ENCODE results near the gene ADORA2B. TPM values are rescaled to one million over a fixed set of nuclear protein-coding genes. Genes with fewer than 3 reads are reported as not detected.
"Not testable (repeated sequence)": the region's sequence is repeated elsewhere in the genome, so short reads cannot be mapped to it uniquely, and the experiment has no call there.

ADORA2B gene
- total RNA-seq, 2 donors from 2014 or later: 1.8 to 2.0 TPM

GRCh38 chr17:15909481-15909991 is 35.4 kb upstream of the ADORA2B start:
- peaks cover 10% of the 10 kb centered on the region for H3K4me1 ChIP-seq (ENCODE audit: control insufficient read depth, insufficient read depth, low read length)
- no peak overlapping the region for H3K9ac ChIP-seq (ENCODE audit: extremely low read depth, low read length, poor library complexity, severe bottlenecking)
- Mint-ChIP-seq H3K27ac (peak overlapping the region; percentile 80), H3K27me3 (ENCODE audit: insufficient read depth) (peaks cover 2% of the 10 kb centered on the region), H3K4me3 (no peak overlapping the region), H3K9me3 (peaks cover 1% of the 10 kb centered on the region), H3K4me1 (peaks cover 18% of the 10 kb centered on the region), H3K36me3 (ENCODE audit: low read depth) (no peaks in the 10 kb centered on the region)
- no peak overlapping the region for H3K27ac ChIP-seq (ENCODE audit: low read depth, low read length)
- 83 to 100% methylated on average over 2 to 9 of the region's 9 CpGs for WGBS, 2 experiments (ENCODE audit: insufficient coverage in 1 of 2, insufficient read length in 1 of 2)
- no peaks in the 10 kb centered on the region for H3K36me3 ChIP-seq (ENCODE audit: control insufficient read depth, insufficient read depth, low read length)
- no peak overlapping the region for H3K4me3 ChIP-seq (ENCODE audit: low read length)
- H3K9me3 ChIP-seq (ENCODE audit: control insufficient read depth, low read length): no peaks in the 10 kb centered on the region
- DNase-seq: peak; percentile 81
- H3K27me3 ChIP-seq (ENCODE audit: control insufficient read depth, insufficient read depth, low read length, poor library complexity, severe bottlenecking): no peaks in the 10 kb centered on the region
- TF ChIP-seq, protein P1, sequence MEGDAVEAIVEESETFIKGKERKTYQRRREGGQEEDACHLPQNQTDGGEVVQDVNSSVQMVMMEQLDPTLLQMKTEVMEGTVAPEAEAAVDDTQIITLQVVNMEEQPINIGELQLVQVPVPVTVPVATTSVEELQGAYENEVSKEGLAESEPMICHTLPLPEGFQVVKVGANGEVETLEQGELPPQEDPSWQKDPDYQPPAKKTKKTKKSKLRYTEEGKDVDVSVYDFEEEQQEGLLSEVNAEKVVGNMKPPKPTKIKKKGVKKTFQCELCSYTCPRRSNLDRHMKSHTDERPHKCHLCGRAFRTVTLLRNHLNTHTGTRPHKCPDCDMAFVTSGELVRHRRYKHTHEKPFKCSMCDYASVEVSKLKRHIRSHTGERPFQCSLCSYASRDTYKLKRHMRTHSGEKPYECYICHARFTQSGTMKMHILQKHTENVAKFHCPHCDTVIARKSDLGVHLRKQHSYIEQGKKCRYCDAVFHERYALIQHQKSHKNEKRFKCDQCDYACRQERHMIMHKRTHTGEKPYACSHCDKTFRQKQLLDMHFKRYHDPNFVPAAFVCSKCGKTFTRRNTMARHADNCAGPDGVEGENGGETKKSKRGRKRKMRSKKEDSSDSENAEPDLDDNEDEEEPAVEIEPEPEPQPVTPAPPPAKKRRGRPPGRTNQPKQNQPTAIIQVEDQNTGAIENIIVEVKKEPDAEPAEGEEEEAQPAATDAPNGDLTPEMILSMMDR (conservative IDR thresholded peaks at IDR 0.05): no peak

- WGBS, 2 experiments (ENCODE audit: insufficient coverage in 1 of 2, insufficient read length in 1 of 2): 93 to 95% methylated on average over 5 of the region's 5 CpGs
- H3K4me3 Mint-ChIP-seq: no peak overlapping the region
These were observed 34.1 kb upstream of the ADORA2B start for GRCh38 chr17:15910791-15911190.

DNA sequence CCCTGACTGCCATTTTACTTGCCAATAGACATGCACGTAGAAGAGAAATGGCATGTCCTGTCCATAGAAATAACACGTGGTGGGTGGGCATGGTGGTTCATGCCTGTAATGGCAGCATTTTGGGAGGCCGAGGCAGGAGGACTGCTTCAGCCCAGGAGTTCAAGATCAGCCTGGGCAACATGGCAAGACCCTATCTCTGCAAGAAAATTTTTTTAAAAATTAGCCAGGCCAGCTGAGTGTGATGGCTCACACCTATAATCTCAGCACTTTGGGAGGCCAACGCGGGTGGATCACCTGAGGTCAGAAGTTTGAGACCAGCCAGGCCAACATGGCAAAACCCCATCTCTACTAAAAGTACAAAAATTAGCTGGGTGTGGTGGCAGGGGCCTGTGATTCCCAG is 33.2 kb upstream of the ADORA2B start:
- H3K9me3 Mint-ChIP-seq; H3K4me3 Mint-ChIP-seq; H3K36me3 Mint-ChIP-seq (ENCODE audit: low read depth); H3K36me3 ChIP-seq (ENCODE audit: control insufficient read depth, insufficient read depth, low read length); H3K4me3 ChIP-seq (ENCODE audit: low read length); H3K27me3 ChIP-seq (ENCODE audit: control insufficient read depth, insufficient read depth, low read length, poor library complexity, severe bottlenecking); H3K27ac Mint-ChIP-seq; H3K4me1 ChIP-seq (ENCODE audit: control insufficient read depth, insufficient read depth, low read length); H3K27ac ChIP-seq (ENCODE audit: low read depth, low read length); H3K9ac ChIP-seq (ENCODE audit: extremely low read depth, low read length, poor library complexity, severe bottlenecking); H3K9me3 ChIP-seq (ENCODE audit: control insufficient read depth, low read length); DNase-seq: not testable (repeated sequence)
- Mint-ChIP-seq H3K4me1 (peaks cover 25% of the 10 kb centered on the region), H3K27me3 (ENCODE audit: insufficient read depth) (peaks cover 11% of the 10 kb centered on the region)
- 94 to 97% methylated on average over 4 to 5 of the region's 5 CpGs for WGBS, 2 experiments (ENCODE audit: insufficient coverage in 1 of 2, insufficient read length in 1 of 2)

More at GRCh38 chr17:15910791-15911190, 34.1 kb upstream of the ADORA2B start:
- H3K27ac Mint-ChIP-seq: no peak overlapping the region
- peaks cover 10% of the 10 kb centered on the region for H3K4me1 ChIP-seq (ENCODE audit: control insufficient read depth, insufficient read depth, low read length)
- no peak overlapping the region for H3K9ac ChIP-seq (ENCODE audit: extremely low read depth, low read length, poor library complexity, severe bottlenecking)
- no peak overlapping the region for H3K27ac ChIP-seq (ENCODE audit: low read depth, low read length)
- DNase-seq: no peak
- H3K36me3 ChIP-seq (ENCODE audit: control insufficient read depth, insufficient read depth, low read length): no peaks in the 10 kb centered on the region
- no peaks in the 10 kb centered on the region for H3K36me3 Mint-ChIP-seq (ENCODE audit: low read depth)
- TF ChIP-seq, protein P1 (conservative IDR thresholded peaks at IDR 0.05): no peak
- H3K4me1 Mint-ChIP-seq: peaks cover 18% of the 10 kb centered on the region
- peaks cover 9% of the 10 kb centered on the region for H3K9me3 Mint-ChIP-seq
- peaks cover 5% of the 10 kb centered on the region for H3K27me3 Mint-ChIP-seq (ENCODE audit: insufficient read depth)
- no peaks in the 10 kb centered on the region for H3K27me3 ChIP-seq (ENCODE audit: control insufficient read depth, insufficient read depth, low read length, poor library complexity, severe bottlenecking)
- H3K9me3 ChIP-seq (ENCODE audit: control insufficient read depth, low read length): no peaks in the 10 kb centered on the region
- no peak overlapping the region for H3K4me3 ChIP-seq (ENCODE audit: low read length)

Measured in endodermal cell (in vitro differentiated cells).